Thyroid gland (tissue), 4 donors: ENCODE measurements around the gene PTEN.

ENCODE experiments used
- CTCF ChIP-seq, 6 experiments: fragments of 200-600 bp in 3 of 6; fragments of 450-650 bp in 3 of 6; sonication (generic) in 3 of 6; IDR thresholded peaks; one replicate each; pipeline ENCODE4 v1.5.1; 2016 to 2019; ENCODE audit warnings: antibody characterized with exemption in 6 of 6, mild to moderate bottlenecking in 2 of 6, inconsistent platforms in 1 of 6, moderate library complexity in 1 of 6
- POLR2A ChIP-seq, 2 donors: fragments of 450-650 bp; IDR thresholded peaks; one replicate each; pipeline ENCODE4 v1.6.1; 2017; ENCODE audit warnings: antibody characterized with exemption in 2 of 2, mild to moderate bottlenecking in 2 of 2, moderate library complexity in 1 of 2

DNA sequence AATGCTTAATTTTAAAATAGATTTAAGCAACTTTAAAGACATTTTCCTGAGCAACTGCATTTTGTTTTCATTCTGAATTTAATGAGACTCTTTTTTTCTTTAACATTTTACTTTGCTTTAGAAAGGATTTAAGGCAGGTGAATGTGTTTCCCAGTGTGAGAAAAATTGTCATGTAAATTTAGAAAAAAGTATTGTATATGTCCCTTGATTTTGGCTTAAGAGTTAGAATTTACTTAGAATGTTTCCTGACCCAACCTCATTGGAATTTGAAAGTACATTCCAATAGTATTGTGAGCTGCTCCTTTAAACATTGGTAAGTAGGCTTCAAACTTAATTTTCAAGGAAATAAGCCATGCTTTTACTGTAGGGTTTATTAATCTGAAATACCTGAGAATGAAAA is 110.2 kb downstream of the PTEN start:
- TF ChIP-seq CTCF (IDR thresholded peaks at IDR 0.05) = no peak
- no peak for TF ChIP-seq POLR2A (IDR thresholded peaks at IDR 0.05)
